ENCODE measurements around the gene GALNT2.

The GALNT2 gene

DNA sequence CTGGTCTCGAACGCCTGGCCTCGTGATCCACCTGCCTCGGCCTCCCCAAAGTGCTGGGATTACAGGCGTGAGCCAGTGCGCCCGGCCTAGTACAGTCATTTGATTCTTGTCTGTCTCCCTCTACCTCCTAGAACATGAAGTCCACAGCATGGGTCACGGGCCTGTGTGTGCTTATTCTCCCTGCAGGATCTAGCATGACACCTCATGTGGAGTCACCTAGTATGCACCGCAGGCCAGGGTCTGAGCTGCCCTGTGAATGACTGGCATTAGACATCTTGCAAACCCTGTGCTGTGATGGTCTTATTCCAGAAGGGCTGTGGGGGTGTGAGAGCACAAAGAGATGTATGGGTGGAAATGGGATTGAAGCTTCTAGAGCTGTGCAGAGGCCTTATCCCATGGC, 133.2 kb downstream of the GALNT2 start:
- Histone ChIP-seq H3K79me2 (ENCODE audit: insufficient read depth, low read length) (no peaks in the 10 kb centered on the region), H3K27me3 (ENCODE audit: low read length) (no peaks in the 10 kb centered on the region), H3F3A (ENCODE audit: insufficient read depth) (no peaks in the 10 kb centered on the region), H3K9me3 (ENCODE audit: insufficient read depth, low read length) (no peaks in the 10 kb centered on the region), H3K4me3 (ENCODE audit: insufficient read depth, low read length, poor library complexity, severe bottlenecking) (no peak overlapping the region), H3K27ac (ENCODE audit: low read depth, low read length) (no peak overlapping the region), H3K9ac (ENCODE audit: low read length) (no peak overlapping the region), H4K20me1 (ENCODE audit: low read depth, low read length) (no peaks in the 10 kb centered on the region), H2AFZ (ENCODE audit: low read depth, low read length, severe bottlenecking) (no peak overlapping the region), H3K36me3 (ENCODE audit: low read length) (no peaks in the 10 kb centered on the region), H3K4me2 (ENCODE audit: low read depth, low read length, poor library complexity, severe bottlenecking) (no peak overlapping the region), H3K9me2 (replicated peaks; ENCODE audit: insufficient read depth, low read length) (no peaks in the 10 kb centered on the region)
- TF ChIP-seq, protein P1, sequence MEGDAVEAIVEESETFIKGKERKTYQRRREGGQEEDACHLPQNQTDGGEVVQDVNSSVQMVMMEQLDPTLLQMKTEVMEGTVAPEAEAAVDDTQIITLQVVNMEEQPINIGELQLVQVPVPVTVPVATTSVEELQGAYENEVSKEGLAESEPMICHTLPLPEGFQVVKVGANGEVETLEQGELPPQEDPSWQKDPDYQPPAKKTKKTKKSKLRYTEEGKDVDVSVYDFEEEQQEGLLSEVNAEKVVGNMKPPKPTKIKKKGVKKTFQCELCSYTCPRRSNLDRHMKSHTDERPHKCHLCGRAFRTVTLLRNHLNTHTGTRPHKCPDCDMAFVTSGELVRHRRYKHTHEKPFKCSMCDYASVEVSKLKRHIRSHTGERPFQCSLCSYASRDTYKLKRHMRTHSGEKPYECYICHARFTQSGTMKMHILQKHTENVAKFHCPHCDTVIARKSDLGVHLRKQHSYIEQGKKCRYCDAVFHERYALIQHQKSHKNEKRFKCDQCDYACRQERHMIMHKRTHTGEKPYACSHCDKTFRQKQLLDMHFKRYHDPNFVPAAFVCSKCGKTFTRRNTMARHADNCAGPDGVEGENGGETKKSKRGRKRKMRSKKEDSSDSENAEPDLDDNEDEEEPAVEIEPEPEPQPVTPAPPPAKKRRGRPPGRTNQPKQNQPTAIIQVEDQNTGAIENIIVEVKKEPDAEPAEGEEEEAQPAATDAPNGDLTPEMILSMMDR (IDR thresholded peaks at IDR 0.05; ENCODE audit: insufficient read depth, low read length, poor library complexity, severe bottlenecking), result no peak
- no peak for TF ChIP-seq EZH2phosphoT487 (conservative IDR thresholded peaks at IDR 0.05; ENCODE audit: low read length)

DNA sequence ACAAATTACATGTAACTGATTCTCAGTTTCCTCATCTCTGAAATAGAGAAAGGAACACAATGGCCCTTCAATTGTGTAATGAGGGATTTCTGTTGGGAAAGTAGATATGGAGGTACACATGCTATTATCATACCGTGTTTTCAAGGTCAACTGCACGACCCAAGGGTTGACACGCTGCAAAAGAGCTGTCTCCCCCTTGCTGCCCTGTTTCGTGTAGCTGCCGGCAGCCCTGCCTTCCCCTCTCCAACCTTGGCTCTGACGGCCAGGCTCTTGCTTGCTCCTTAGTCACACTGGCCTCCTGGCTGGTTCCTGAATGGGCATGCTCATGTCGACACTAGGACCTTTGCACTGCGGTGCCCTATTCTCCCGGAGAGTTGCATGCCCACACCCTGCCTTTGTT, 134.4 kb downstream of the GALNT2 start:
- Histone ChIP-seq H3K4me2 (ENCODE audit: low read depth, low read length, poor library complexity, severe bottlenecking) (no peak overlapping the region), H3K79me2 (ENCODE audit: insufficient read depth, low read length) (no peaks in the 10 kb centered on the region), H3K4me3 (ENCODE audit: insufficient read depth, low read length, poor library complexity, severe bottlenecking) (no peak overlapping the region), H2AFZ (ENCODE audit: low read depth, low read length, severe bottlenecking) (no peak overlapping the region), H3K9ac (ENCODE audit: low read length) (no peak overlapping the region), H3K27ac (ENCODE audit: low read depth, low read length) (no peak overlapping the region), H3K36me3 (ENCODE audit: low read length) (no peaks in the 10 kb centered on the region), H3K9me2 (replicated peaks; ENCODE audit: insufficient read depth, low read length) (no peaks in the 10 kb centered on the region), H3K27me3 (ENCODE audit: low read length) (no peaks in the 10 kb centered on the region), H3K9me3 (ENCODE audit: insufficient read depth, low read length) (no peaks in the 10 kb centered on the region), H3F3A (ENCODE audit: insufficient read depth) (no peaks in the 10 kb centered on the region), H4K20me1 (ENCODE audit: low read depth, low read length) (no peaks in the 10 kb centered on the region)
- TF ChIP-seq EZH2phosphoT487 (conservative IDR thresholded peaks at IDR 0.05; ENCODE audit: low read length), result no peak

DNA sequence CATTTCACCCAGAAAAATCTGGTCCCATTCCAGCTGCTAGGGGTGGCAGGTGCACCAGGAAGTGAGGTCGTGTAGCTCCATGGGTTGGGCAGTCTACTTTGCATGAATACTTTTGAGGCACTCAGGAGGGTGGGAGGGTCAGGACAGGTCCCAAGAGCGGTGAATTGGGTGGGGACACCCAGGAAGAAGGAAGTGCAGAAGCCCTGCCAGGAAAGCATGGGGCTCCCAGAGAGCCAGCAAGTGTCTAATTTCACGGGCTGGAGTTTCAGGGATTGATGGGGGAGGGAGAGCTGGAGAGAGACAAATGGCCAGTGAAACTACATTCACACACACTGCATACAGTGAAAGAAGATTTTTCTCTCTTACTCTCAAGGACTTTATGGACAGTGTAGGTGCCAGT, 137.8 kb downstream of the GALNT2 start:
- Histone ChIP-seq H2AFZ (ENCODE audit: low read depth, low read length, severe bottlenecking) (no peak overlapping the region), H3K9ac (ENCODE audit: low read length) (no peak overlapping the region), H3K36me3 (ENCODE audit: low read length) (no peaks in the 10 kb centered on the region), H4K20me1 (ENCODE audit: low read depth, low read length) (no peaks in the 10 kb centered on the region), H3K4me3 (ENCODE audit: insufficient read depth, low read length, poor library complexity, severe bottlenecking) (no peak overlapping the region), H3K9me3 (ENCODE audit: insufficient read depth, low read length) (no peaks in the 10 kb centered on the region), H3F3A (ENCODE audit: insufficient read depth) (no peaks in the 10 kb centered on the region), H3K9me2 (replicated peaks; ENCODE audit: insufficient read depth, low read length) (no peaks in the 10 kb centered on the region), H3K27me3 (ENCODE audit: low read length) (no peaks in the 10 kb centered on the region), H3K79me2 (ENCODE audit: insufficient read depth, low read length) (no peaks in the 10 kb centered on the region), H3K27ac (ENCODE audit: low read depth, low read length) (no peak overlapping the region), H3K4me2 (ENCODE audit: low read depth, low read length, poor library complexity, severe bottlenecking) (no peak overlapping the region)
- TF ChIP-seq EZH2phosphoT487 (conservative IDR thresholded peaks at IDR 0.05; ENCODE audit: low read length), result no peak
- TF ChIP-seq, protein P1 (IDR thresholded peaks at IDR 0.05; ENCODE audit: insufficient read depth, low read length, poor library complexity, severe bottlenecking), result no peak

DNA sequence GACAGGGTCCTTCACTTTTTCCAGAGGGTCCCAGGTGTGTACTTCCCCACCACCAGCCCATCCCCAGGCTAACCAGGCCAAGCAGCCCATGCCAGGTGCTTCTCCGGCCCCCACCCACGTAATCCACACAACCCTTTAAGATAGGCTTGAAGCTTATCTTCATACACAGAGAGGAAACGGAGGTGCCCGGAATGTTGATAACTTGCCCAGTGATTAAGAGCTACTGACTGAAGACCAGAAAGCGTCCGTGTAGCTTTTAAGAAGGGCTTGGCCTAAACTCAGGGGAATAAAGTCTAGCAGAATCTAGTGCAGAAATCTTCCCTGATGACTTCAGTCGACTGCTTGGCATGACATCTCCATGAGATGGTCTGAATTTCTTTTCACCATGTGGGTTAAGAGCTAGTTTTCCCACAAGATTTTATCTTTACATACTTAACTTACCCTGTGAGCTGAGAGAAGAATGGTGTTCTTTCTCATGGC, 138.7 kb downstream of the GALNT2 start:
- Histone ChIP-seq H3K4me3 (ENCODE audit: insufficient read depth, low read length, poor library complexity, severe bottlenecking) (no peak overlapping the region), H2AFZ (ENCODE audit: low read depth, low read length, severe bottlenecking) (no peak overlapping the region), H3K9me2 (replicated peaks; ENCODE audit: insufficient read depth, low read length) (no peaks in the 10 kb centered on the region), H3K79me2 (ENCODE audit: insufficient read depth, low read length) (no peaks in the 10 kb centered on the region), H3K27ac (ENCODE audit: low read depth, low read length) (no peak overlapping the region), H4K20me1 (ENCODE audit: low read depth, low read length) (no peaks in the 10 kb centered on the region), H3F3A (ENCODE audit: insufficient read depth) (no peaks in the 10 kb centered on the region), H3K4me2 (ENCODE audit: low read depth, low read length, poor library complexity, severe bottlenecking) (no peak overlapping the region), H3K9me3 (ENCODE audit: insufficient read depth, low read length) (no peaks in the 10 kb centered on the region), H3K36me3 (ENCODE audit: low read length) (no peaks in the 10 kb centered on the region), H3K27me3 (ENCODE audit: low read length) (no peaks in the 10 kb centered on the region), H3K9ac (ENCODE audit: low read length) (no peak overlapping the region)
- no peak for TF ChIP-seq EZH2phosphoT487 (conservative IDR thresholded peaks at IDR 0.05; ENCODE audit: low read length)
- TF ChIP-seq, protein P1 (IDR thresholded peaks at IDR 0.05; ENCODE audit: insufficient read depth, low read length, poor library complexity, severe bottlenecking), result no peak
